RWPE2 (cell line): ENCODE measurements around the gene CCDC30.

Source experiments
- ATAC-seq: fragments of 200-7000 bp; cut with Tn5 transposase; 3 replicates; pipeline ENCODE4 v1.9.1; 2021; ENCODE audit warnings: low read depth
- DNase-seq: peaks from one replicate; pipeline ENCODE4 v3.0.0-alpha.2; 2020; ENCODE audit warnings: low spot score
- H3K27ac ChIP-seq: fragments of 450-650 bp; 2 replicates; pipeline ENCODE4 v1.5.1; 2017; ENCODE audit warnings: mild to moderate bottlenecking; ENCODE audit not compliant: poor library complexity, severe bottlenecking
- H3K27me3 ChIP-seq: fragments of 250-450 bp; sonication (Bioruptor Pico); 2 replicates; pipeline ENCODE4 v1.5.1; 2021; ENCODE audit warnings: mild to moderate bottlenecking, moderate library complexity; ENCODE audit not compliant: insufficient read depth, poor library complexity, severe bottlenecking
- H3K36me3 ChIP-seq: fragments of 250-450 bp; sonication (Bioruptor Pico); 2 replicates; pipeline ENCODE4 v1.5.1; 2020; ENCODE audit warnings: low read depth, mild to moderate bottlenecking, moderate library complexity
- H3K4me1 ChIP-seq: fragments of 250-450 bp; sonication (Bioruptor Pico); 2 replicates; pipeline ENCODE4 v1.5.1; 2021; ENCODE audit warnings: mild to moderate bottlenecking, moderate library complexity; ENCODE audit not compliant: insufficient read depth, poor library complexity, severe bottlenecking
- H3K4me3 ChIP-seq: fragments of 250-450 bp; sonication (Bioruptor Pico); 2 replicates; pipeline ENCODE4 v1.5.1; 2021; ENCODE audit warnings: mild to moderate bottlenecking, moderate library complexity; ENCODE audit not compliant: severe bottlenecking
- H3K9me3 ChIP-seq: fragments of 250-450 bp; sonication (Bioruptor Pico); 2 replicates; pipeline ENCODE4 v1.5.1; 2021; ENCODE audit warnings: mild to moderate bottlenecking, moderate library complexity; ENCODE audit not compliant: severe bottlenecking
- CTCF ChIP-seq: fragments of 450-650 bp; IDR thresholded peaks from one replicate; pipeline ENCODE4 v1.5.1; 2017; ENCODE audit warnings: mild to moderate bottlenecking, moderate library complexity; ENCODE audit not compliant: poor library complexity, severe bottlenecking

The CCDC30 gene

GRCh38 chr1:42689912-42690311 lies 226.8 kb downstream of the CCDC30 start:
- no peak for TF ChIP-seq CTCF
- DNase-seq (no peak), ATAC-seq (peak; percentile 30; the same call in 1 of the 3 replicates)
- H3K4me3 ChIP-seq = no peak overlapping the region
- H3K27ac ChIP-seq = no peak overlapping the region
- H3K36me3 ChIP-seq = peaks cover 88% of the 10 kb centered on the region
- H3K4me1 ChIP-seq = peaks cover 66% of the 10 kb centered on the region
- no peaks in the 10 kb centered on the region for H3K9me3 ChIP-seq
- no peaks in the 10 kb centered on the region for H3K27me3 ChIP-seq

- Histone ChIP-seq H3K4me1 (peaks cover 59% of the 10 kb centered on the region), H3K36me3 (peaks cover 88% of the 10 kb centered on the region), H3K27ac (no peak overlapping the region), H3K9me3 (no peaks in the 10 kb centered on the region), H3K4me3 (no peak overlapping the region), H3K27me3 (no peaks in the 10 kb centered on the region)
- no peak for DNase-seq
- ATAC-seq = peak; percentile 65; the same call in 2 of the 3 replicates
- no peak for TF ChIP-seq CTCF
Measured at GRCh38 chr1:42690477-42691156, 227.5 kb downstream of the CCDC30 start.

- H3K27me3 ChIP-seq = no peaks in the 10 kb centered on the region
- no peak overlapping the region for H3K4me3 ChIP-seq
- H3K36me3 ChIP-seq = peaks cover 88% of the 10 kb centered on the region
- ATAC-seq (no peak), DNase-seq (no peak)
- peaks cover 54% of the 10 kb centered on the region for H3K4me1 ChIP-seq
- TF ChIP-seq CTCF = no peak
- H3K9me3 ChIP-seq = no peaks in the 10 kb centered on the region
- no peak overlapping the region for H3K27ac ChIP-seq
Measured at GRCh38 chr1:42691157-42691498, 228.0 kb downstream of the CCDC30 start.

- Histone ChIP-seq H3K36me3 (peaks cover 88% of the 10 kb centered on the region), H3K4me1 (peaks cover 48% of the 10 kb centered on the region), H3K9me3 (no peaks in the 10 kb centered on the region), H3K27me3 (no peaks in the 10 kb centered on the region), H3K4me3 (no peak overlapping the region), H3K27ac (no peak overlapping the region)
- DNase-seq (no peak), ATAC-seq (no peak)
- no peak for TF ChIP-seq CTCF
Measured at GRCh38 chr1:42692461-42692860, 229.4 kb downstream of the CCDC30 start.

- no peak for TF ChIP-seq CTCF
- Histone ChIP-seq H3K27ac (no peak overlapping the region), H3K9me3 (no peaks in the 10 kb centered on the region), H3K27me3 (no peaks in the 10 kb centered on the region), H3K4me3 (no peak overlapping the region), H3K4me1 (peaks cover 46% of the 10 kb centered on the region), H3K36me3 (peaks cover 88% of the 10 kb centered on the region)
- DNase-seq = no peak
- ATAC-seq = no peak
Measured at GRCh38 chr1:42692911-42693310, 229.8 kb downstream of the CCDC30 start.
